ENCODE data around the gene GABRB1.

DNA sequence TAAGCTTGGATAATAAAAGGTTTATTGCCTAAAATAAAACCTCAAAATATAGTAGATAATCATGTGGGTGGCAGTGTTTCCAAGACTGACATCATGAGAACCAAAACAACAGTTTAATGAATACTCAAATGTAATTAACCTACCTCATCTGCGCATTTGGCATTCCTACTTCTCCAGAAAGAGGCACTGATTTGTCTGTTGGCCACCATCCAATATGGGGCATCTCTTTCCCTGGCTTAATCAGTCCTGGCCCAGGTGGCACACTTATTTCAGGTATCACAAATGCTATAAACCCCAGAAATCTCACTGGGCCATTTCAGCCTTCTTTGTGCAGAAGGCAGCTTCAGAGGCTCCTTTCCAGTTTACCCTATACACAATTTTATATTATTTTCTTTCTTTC lies 239.9 kb downstream of the GABRB1 start:
- TF ChIP-seq GATA2 (IDR thresholded peaks at IDR 0.05; ENCODE audit: low read depth, low read length) (no peak), GATA3 (IDR thresholded peaks at IDR 0.05; ENCODE audit: low read depth, low read length) (no peak)
